ENCODE measurements around the gene MYOF.

MYOF gene

DNA sequence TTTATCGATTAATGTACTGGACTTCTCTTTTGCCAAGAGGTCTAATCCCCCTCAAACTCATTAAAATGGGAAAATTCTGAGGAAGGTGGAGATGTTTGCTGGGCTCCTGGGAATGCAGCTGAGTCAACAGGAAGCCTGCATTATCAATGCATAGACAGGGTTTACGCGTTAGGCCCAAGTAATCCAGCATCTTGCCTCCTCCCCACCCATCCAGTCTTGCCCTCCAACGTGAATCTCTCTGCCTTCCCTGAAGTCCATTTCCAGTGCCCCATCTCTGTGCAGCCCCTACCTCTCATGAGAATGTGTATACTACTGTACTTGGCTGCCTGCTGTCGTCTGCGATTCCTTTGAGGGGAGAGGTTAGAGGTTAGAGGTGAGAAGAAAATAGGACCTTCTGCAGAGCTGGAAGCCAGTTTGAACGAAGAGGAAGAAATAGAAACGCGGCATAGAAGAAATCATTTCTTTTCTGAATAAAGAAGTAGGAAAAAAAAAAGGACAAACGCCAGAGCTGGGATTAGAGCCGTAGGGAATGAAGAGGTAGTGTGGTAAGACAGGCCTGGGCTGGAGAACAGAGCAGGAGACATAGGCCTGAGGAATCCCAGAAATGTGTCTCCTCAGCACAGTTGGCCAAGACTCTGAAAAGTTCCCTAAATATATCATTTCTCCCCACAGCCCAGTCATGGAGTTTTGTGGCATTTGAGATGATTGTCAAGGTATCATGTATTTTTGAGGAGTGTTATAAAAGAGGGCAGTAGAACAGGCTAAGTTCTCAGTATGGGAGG is 75.6 kb downstream of the MYOF start:
- no peak for DNase-seq
- in situ Hi-C loops (cut with MboI; ENCODE audit: low pct_unique_long_range_greater_than_20kb, low sequenced_read_pairs) = no loop called here

DNA sequence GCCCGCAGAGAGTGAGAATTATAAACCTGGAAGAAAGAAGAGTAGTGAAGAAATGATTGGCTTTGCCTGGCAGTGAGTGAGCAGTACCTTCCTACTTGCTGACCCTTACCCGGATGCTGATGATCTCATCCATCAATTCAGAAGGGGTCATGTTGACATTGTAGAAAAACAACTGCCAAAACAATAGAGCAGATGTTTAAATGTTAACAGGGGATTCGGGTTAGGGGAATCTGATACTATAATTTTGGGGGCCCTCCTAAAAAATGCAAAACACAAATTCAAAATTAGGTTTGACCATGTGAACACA is 78.1 kb downstream of the MYOF start:
- no peak for DNase-seq
- in situ Hi-C loops (cut with MboI; ENCODE audit: low pct_unique_long_range_greater_than_20kb, low sequenced_read_pairs) = no loop called here

DNA sequence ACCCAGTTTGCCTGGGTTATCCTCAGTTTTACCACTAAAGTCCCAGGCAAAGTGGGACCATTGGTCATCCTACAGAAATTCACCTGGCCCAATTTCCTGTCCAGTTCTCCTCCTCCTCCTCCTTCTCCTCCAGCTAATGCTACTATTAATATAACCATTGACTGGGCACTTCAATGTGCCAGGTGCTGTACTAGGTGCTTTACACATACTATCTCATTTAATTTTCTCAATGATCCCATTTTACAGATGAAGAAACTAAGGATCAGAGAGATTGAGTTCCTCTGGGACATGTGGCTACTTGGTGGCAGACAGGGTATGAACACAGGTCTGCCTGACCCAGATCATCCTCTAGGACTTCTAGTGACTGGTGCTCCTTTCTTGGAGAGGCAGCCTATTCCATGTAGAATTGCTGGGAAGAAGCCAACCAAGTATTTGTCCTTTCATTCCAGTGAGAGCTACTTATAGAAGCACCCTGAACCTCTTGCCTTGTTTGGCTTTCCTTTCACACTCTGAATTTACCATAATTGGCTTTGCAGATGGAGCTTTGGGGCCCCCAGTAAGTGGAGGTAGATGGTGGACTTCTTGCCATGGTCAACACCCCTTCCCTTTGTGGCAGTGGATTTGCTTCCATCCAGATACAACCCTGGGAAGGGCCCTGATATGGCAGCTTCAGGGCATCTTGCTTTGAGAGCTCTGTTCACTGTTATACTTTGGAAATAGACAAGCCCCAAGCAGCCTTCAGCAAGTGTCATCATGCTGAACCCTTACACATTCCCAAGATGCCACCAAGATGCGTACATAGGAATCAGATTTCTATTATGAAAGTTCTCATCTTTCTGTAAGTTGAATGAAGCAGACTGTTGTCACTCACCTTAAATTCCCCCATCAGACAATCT is 78.7 kb downstream of the MYOF start:
- in situ Hi-C loops (cut with MboI; ENCODE audit: low pct_unique_long_range_greater_than_20kb, low sequenced_read_pairs) = no loop called here

DNA sequence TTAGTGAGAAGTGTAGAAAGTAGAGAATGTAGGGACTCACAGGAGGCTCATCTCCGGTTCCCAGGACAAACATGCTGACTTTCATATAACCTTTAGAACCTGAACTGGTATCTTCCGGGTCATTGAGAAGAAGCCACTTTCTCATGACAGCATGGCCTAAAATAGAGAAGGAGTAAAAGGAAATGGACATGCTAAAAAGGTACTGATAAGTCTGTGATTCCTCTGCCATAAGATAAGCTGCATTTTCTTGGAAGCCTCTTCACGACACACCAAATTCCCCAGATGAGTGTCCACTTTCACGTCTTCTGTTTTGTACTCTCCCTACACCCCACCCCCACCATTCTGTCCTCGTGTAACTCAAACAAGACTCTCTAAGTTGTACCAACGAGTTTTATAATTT is 79.9 kb downstream of the MYOF start:
- DNase-seq = no peak
- in situ Hi-C loops (cut with MboI; ENCODE audit: low pct_unique_long_range_greater_than_20kb, low sequenced_read_pairs) = no loop called here

More for the DNA sequence above, 78.7 kb downstream of the MYOF start:
- no peak for DNase-seq

DNA sequence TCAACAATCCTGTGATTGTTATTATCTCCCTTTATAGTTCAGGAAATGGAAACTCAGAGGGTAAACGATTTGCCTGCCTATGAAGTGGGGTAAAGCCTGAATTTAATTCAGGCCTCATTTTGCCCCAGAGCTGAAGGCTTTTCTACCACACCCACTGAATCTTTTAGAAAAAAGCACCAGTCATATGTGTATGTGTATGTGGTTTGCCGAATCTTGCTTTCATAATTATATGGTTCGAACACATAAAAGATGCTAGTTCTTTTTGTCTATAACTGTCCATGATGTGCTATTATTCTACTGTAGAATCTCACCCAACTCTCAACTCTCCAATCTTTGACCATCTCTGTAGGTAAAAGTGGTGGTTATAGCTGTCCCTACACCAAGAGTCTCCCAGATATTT is 83.6 kb downstream of the MYOF start:
- in situ Hi-C loops (cut with MboI; ENCODE audit: low pct_unique_long_range_greater_than_20kb, low sequenced_read_pairs) = no loop called here
- DNase-seq = no peak

DNA sequence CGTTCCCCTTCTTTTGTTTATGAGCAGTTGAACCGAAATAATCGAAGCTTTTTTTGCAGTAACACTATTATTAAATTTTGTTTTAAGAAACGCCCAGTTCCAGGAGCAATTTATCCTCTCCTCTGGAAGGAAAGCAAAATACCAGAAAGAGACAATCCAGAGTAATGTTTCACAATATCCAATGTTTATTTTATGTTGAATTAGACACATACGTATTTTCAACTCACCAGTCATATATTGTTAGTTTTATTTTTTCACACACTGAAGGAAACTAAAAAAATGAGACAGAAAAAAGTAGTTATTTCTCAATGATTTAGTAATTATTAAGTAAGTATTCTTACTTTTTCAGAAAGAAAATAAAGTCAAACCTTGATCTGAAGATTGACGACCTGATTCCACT is 85.1 kb downstream of the MYOF start:
- in situ Hi-C loops (cut with MboI; ENCODE audit: low pct_unique_long_range_greater_than_20kb, low sequenced_read_pairs) = no loop called here
- DNase-seq = no peak

DNA sequence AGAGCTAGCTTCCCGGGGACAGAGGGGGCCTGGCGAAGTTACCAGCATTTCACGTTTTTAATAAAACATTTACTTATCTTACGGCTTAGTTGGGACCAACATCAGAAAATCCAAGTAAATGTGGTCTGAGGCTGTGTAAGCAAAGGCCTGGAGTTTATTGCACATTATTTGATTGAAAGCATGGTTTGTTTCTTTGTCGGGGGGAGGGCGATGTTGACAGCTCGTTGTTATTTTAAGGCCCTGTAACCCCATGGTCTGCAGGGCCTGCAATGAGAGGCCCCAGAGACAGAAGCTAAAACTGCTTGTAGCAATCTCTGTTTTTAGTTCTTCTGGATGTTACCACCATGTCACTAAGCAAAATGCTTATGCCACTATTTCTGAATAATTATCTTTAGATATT is 88.9 kb downstream of the MYOF start:
- DNase-seq = no peak
- in situ Hi-C loops (cut with MboI; ENCODE audit: low pct_unique_long_range_greater_than_20kb, low sequenced_read_pairs) = no loop called here

DNA sequence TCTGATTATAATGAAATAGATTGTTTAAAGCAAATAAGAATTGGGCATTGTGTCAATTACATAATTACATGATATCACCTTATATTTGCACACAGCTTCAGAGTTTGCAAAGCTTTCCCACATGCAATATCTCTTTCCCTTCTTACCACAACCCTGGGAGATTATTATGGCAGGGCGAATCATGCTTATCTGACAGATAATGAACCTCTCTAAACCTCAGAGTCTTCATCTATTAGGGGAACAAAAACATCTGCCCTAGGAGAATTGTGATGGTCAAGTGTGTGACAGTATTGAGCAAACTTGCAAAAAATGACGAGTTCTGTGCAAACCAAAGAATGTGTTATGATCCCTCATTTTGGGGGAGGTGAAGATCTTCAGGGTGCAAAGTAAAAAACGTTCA is 90.0 kb downstream of the MYOF start:
- in situ Hi-C loops (cut with MboI; ENCODE audit: low pct_unique_long_range_greater_than_20kb, low sequenced_read_pairs) = no loop called here
- DNase-seq = no peak

DNA sequence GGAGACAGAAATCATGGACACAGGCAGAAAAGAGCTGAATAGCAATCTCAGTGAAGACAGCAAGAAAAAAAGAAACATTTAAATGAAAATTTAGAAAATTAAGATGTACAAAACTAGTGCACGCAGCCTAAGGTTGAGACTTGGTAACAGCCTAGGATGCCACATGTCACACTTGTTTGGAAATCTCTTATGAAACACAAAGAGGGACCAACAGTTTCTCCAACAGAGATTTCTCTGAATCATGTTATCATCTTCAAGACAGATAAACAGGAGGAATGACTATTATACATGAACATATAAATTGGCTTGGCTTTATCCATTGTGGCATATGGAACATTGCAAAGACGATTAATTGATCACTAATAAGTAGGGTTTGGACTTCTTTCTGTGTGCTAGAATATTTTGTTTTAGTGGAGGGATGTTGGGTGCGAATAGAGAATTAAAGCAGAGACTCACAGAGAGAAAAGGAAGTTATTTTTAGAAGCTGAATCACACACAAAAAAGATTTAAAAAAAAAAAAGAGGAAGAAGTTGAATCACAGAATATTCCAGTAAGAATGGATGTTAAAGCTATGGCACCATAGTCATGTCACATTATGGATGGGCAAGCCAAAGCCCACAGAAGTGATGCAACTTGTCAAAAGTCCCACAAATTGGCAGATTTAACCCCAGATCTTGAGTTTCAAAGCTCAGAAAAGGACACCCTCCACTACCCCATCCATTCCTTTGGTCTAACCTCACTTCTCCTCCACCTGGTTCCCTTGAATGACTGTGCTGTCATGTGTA is 91.6 kb downstream of the MYOF start:
- DNase-seq = peak; percentile 64
- in situ Hi-C loops (cut with MboI; ENCODE audit: low pct_unique_long_range_greater_than_20kb, low sequenced_read_pairs) = no loop called here

DNA sequence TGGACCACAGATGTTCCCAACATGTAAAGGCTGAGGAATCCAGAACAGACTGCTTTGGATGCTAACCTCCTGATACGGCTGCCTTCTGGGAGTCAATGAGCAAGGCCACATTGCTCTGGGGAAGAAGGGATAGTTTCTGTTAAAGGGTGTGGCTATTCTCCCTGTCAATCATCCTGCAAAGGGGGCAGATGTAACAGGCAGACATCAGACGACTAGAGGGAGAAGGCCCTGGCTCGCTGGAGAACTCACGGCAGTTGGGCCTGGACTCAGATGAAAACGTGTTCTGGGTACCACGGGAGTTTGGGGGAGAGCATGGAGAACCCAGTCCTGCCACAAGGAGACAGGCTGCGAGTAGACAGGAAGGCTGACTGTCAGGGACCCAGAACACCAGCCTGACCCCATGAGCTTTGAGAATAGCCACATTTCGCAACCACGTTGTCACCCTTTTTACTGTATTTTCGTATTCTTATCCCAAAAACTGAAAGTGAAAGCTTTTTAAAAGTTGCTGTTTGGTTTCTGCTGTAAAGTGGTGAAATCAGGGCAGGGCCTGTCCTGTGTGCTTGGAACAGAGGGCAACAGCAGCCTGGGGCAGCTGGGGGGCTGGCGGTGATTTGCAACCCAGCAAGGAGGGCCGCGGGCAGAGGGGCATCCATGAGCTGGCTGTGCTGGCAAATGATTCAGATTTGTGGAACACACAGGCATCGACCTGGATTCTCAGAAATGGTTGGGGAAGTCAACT is 95.3 kb downstream of the MYOF start:
- DNase-seq = peak; percentile 32
- in situ Hi-C loops (cut with MboI; ENCODE audit: low pct_unique_long_range_greater_than_20kb, low sequenced_read_pairs) = loop anchor here (10.0 kb wide), 1 partner anchor 88 kb away; no protein-coding TSS in a partner anchor

DNA sequence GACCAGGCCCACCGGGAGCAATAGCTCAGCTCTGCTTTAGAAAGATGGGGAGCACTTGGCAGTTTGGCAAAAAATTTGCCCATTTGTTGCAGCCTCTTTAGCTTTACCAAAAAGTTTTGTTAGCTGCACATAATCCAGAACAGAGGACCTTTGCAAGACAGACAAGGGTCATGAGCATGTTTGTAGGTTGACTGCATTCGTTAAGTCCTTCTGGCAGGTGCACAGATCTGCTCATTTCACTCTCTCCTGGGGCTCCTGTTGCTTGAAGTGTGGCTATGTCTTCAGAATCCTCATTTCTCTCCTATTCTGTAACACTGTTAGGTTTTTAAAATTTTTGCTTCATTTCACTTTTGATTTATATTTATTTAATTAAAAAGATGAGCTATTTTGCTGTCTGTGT is 96.8 kb downstream of the MYOF start:
- in situ Hi-C loops (cut with MboI; ENCODE audit: low pct_unique_long_range_greater_than_20kb, low sequenced_read_pairs) = loop anchor here (10.0 kb wide), 1 partner anchor 89 kb away; no protein-coding TSS in a partner anchor

DNA sequence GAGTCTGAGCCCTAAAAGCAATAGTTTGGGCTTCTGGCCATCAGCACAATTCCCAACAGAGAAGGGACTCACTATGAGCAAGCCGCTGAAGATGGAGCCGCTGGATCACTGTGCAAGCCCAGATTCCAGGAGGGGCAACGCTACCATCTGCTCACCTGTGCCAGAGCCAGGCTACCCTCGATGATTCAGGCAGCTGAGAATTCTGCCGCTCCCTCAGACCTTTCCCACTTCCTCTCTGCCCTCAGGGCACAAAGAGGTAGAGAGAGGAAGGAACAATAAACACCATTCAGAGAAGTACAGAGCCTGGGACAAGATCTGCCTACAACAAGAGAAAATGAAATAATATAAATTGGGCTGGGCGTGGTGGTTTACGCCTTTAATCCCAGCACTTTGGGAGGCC is 98.1 kb downstream of the MYOF start:
- peak; percentile 19 for DNase-seq
- in situ Hi-C loops (cut with MboI; ENCODE audit: low pct_unique_long_range_greater_than_20kb, low sequenced_read_pairs) = loop anchor here (10.0 kb wide), 1 partner anchor 91 kb away; no protein-coding TSS in a partner anchor

More for the DNA sequence above, 96.8 kb downstream of the MYOF start:
- DNase-seq = no peak

DNA sequence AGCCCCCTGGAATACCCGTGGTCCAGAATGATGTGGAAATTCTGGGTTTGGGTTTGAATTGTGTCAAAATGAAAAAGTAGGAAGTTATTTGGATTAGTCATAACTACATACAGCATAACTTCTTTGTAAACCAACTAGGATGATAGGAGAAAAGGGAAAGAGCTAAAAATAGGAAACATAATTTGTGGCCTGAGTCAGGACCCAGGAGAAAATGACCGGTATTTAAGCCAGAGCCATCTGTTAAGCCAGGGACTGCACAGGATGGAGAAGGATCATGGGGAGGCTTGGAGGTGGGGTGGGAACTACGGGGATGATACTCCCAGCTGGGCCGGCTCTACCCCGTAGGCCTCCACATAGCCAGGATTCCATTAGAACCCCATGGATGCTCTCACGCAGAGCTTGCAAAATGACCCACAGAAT is 98.6 kb downstream of the MYOF start:
- DNase-seq = no peak
- in situ Hi-C loops (cut with MboI; ENCODE audit: low pct_unique_long_range_greater_than_20kb, low sequenced_read_pairs) = loop anchor here (10.0 kb wide), 1 partner anchor 91 kb away; no protein-coding TSS in a partner anchor

DNA sequence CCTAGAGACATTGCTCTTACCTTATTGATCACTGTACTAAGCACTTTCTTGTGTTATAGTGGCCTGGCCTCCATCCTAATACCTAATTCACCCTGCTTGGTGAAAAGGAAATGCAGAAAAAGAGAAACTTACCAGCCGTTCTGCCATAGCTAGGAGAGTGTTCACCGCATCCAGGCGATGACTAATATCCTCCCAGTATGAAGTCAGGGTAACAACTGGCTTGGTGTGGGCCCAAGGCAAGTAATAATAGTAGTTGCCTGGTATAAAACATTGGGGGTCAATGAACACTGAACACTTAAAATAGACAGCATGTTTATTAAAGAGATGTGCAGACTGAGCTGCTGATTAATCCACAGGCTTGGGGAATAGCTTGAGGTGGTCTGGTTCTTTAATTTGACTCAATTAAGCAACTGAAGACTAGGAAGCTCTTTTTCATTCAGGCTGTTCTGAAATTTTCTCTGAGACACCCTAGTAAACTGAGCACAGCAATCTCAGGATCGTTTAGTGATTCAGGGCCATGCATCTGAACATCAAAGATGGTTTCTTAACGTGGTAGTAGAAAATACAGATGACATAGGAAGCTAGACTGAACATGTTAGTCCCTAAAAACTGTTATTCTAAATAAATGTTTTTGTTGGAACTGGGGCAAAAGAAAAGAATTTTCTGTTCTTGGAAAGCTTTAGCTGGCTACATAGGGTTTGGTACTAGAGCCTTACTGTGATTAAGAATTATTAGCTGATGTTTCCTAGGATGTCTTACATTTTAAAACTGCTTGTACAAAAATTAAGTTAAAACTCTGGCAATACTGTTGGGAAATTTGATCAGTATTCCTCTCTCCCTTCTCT is 102.2 kb downstream of the MYOF start:
- DNase-seq = no peak

DNA sequence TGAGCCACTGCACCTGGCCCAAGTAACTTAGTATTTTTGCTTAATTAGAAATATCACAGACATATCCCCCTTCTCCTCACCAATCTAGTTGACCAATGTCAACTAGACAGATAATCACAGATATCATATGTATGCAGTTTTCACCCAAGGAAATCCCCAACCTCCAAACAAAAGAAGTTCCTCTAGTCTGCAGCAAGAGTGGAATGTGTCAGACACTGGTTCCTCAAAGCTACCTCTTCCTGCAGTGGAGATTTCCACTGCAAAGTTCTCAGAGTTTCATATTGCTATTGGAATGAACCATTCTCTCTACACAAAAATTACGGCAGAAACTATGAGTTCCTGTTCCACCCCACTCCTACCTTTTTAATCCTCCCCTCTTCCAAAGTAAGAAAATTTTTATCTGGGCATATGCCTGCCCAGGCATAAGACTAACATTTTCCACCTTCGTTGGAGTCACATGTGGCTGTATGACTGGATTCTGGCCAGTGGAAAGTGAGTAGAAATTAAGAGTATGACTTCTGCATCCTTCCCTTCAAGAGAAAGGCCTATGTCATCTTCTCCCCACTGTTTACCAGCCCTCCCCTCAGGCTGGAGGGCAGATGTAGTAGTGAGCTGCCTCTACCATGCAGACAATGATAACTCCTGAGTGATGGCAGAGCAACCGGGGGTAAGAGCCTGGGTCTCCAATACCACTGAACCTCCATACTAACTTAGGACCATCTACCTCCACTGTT is 103.0 kb downstream of the MYOF start:
- in situ Hi-C loops (cut with MboI; ENCODE audit: low pct_unique_long_range_greater_than_20kb, low sequenced_read_pairs) = no loop called here
- DNase-seq = no peak

More for the DNA sequence above, 102.2 kb downstream of the MYOF start:
- in situ Hi-C loops (cut with MboI; ENCODE audit: low pct_unique_long_range_greater_than_20kb, low sequenced_read_pairs) = loop anchor here (10.0 kb wide), 1 partner anchor 95 kb away; no protein-coding TSS in a partner anchor

DNA sequence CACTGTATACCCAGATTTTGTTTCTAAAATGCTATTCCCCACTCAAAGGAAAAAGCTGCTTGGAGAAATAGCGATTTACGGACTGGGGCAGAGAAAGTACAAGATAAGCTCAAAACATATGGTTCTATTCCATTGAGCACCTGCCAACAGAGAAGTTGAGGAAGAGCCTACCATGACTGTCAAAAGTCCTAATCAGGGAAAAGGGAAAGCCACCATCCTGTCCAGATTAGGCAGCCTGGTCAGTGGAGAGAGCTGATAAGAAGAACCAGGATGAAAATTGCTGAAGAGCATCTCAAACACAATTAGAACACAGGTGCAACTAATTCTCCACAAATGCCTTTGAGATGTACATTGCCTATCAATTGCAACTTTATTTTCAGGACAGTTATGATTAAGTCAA is 104.1 kb downstream of the MYOF start:
- in situ Hi-C loops (cut with MboI; ENCODE audit: low pct_unique_long_range_greater_than_20kb, low sequenced_read_pairs) = no loop called here
- DNase-seq = no peak
